Brain microvascular endothelial cell (primary cell): ENCODE results near the gene TIMM50.

Experiments
- DNase-seq: peaks from one replicate; pipeline ENCODE4 v3.0.0-alpha.2; 2020
- H3K27ac ChIP-seq: fragments of 250-450 bp; sonication (Bioruptor Pico); 2 replicates; pipeline ENCODE4 v1.5.1; 2020; ENCODE audit warnings: mild to moderate bottlenecking, moderate library complexity
- H3K27me3 ChIP-seq: fragments of 250-450 bp; sonication (Bioruptor Pico); replicated peaks from 2 replicates; pipeline ENCODE4 v1.5.1; 2020; ENCODE audit warnings: mild to moderate bottlenecking
- H3K36me3 ChIP-seq: fragments of 250-450 bp; sonication (Bioruptor Pico); replicated peaks from 2 replicates; pipeline ENCODE4 v1.5.1; 2020; ENCODE audit warnings: mild to moderate bottlenecking
- H3K4me3 ChIP-seq: 2 replicates; pipeline ENCODE4 v1.5.1; 2011; ENCODE audit warnings: low read depth, mild to moderate bottlenecking, control low read depth, low read length, moderate library complexity
- CTCF ChIP-seq: IDR thresholded peaks from 2 replicates; pipeline ENCODE4 v1.5.1; 2011; ENCODE audit warnings: low read depth, mild to moderate bottlenecking, moderate library complexity, low read length, control low read depth, inconsistent platforms; ENCODE audit errors: missing control alignments
- in situ Hi-C: cut with HindIII; loops from 2 replicates; pipeline ENCODE4 v1.10.0; 2017; ENCODE audit warnings: low sequenced_read_pairs, low pct_ligation_motif_present

The TIMM50 gene

GRCh38 chr19:39515551-39516191 lies 35.0 kb downstream of the TIMM50 start:
- H3K36me3 ChIP-seq: no peaks in the 10 kb centered on the region
- no peak for DNase-seq
- no peak overlapping the region for H3K4me3 ChIP-seq
- no peak overlapping the region for H3K27ac ChIP-seq
- H3K27me3 ChIP-seq: peaks cover 34% of the 10 kb centered on the region
- TF ChIP-seq CTCF: no peak
- in situ Hi-C loops: no loop called here

GRCh38 chr19:39516270-39516669 lies 35.6 kb downstream of the TIMM50 start:
- in situ Hi-C loops: no loop called here
- no peaks in the 10 kb centered on the region for H3K36me3 ChIP-seq

GRCh38 chr19:39517432-39517831 lies 36.8 kb downstream of the TIMM50 start:
- no peak for DNase-seq
- H3K27me3 ChIP-seq: peaks cover 34% of the 10 kb centered on the region
- in situ Hi-C loops: no loop called here
- no peaks in the 10 kb centered on the region for H3K36me3 ChIP-seq
- no peak overlapping the region for H3K4me3 ChIP-seq
- TF ChIP-seq CTCF: no peak
- no peak overlapping the region for H3K27ac ChIP-seq

More at GRCh38 chr19:39516270-39516669, 35.6 kb downstream of the TIMM50 start:
- no peak for DNase-seq
- Histone ChIP-seq H3K4me3 (no peak overlapping the region), H3K27me3 (peaks cover 34% of the 10 kb centered on the region), H3K27ac (no peak overlapping the region)
- TF ChIP-seq CTCF: no peak

GRCh38 chr19:39518458-39518857 lies 37.8 kb downstream of the TIMM50 start:
- Histone ChIP-seq H3K36me3 (no peaks in the 10 kb centered on the region), H3K4me3 (no peak overlapping the region), H3K27me3 (peaks cover 34% of the 10 kb centered on the region), H3K27ac (no peak overlapping the region)
- TF ChIP-seq CTCF: no peak
- no peak for DNase-seq
- in situ Hi-C loops: no loop called here

GRCh38 chr19:39518975-39519374 lies 38.3 kb downstream of the TIMM50 start:
- Histone ChIP-seq H3K4me3 (no peak overlapping the region), H3K27me3 (peaks cover 30% of the 10 kb centered on the region), H3K36me3 (no peaks in the 10 kb centered on the region), H3K27ac (no peak overlapping the region)
- no peak for DNase-seq
- no peak for TF ChIP-seq CTCF
- in situ Hi-C loops: no loop called here
